ENCODE measurements around the gene OLR1. TPM values are rescaled to one million over a fixed set of nuclear protein-coding genes. Genes with fewer than 3 reads are reported as not detected.
A peak's percentile ranks its signal among the peaks of the same experiment; 100 is the strongest.
"Not testable (repeated sequence)": the region's sequence is repeated elsewhere in the genome, so short reads cannot be mapped to it uniquely, and the experiment has no call there.

Gene OLR1
- total RNA-seq, 1 experiment from 2014 or later: 0.74 TPM

DNA sequence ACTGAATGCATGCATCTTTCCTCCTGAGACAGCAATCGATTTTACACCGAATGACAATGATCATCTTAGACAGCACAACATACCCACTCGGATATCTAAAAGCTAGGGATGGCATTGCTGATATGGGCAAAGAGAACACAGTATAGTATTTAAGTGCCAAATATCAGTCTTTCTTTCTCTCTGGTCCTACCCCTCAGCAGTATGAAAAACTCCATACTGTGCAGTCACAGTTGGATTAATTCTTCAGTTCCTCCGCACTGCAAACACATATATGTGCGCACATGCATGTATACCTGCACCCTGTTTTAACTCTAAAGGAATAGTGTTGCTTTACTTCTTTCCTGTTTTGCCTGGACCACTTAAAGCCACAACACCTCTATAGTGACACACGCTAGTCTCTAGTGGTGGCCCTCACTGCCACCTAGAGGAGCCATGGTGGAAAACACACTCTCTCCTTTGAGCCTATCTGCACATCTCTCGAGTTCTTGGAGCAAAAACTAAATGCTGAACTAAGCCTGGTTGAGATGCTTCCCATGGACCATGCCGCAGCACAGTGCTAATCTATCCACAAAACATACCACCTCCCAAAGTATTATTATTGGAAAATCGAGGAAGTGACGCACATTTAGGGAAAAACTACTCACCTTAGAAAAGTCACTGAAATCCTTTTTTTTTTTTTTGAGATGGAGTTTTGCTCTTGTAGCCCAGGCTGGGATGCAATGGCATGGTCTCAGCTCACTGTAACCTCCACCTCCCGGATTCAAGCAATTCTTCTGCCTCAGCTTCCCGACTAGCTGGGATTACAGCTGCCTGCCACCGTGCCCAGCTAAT lies 18.8 kb upstream of the OLR1 start:
- H3K4me1 ChIP-seq (ENCODE audit: control insufficient read depth, insufficient read depth, low read length): peaks cover 12% of the 10 kb centered on the region
- CTCF ChIA-PET: interaction anchor here (0.9 kb wide), 1 partner anchor 181 kb away, joined by 3 read pairs; no protein-coding TSS in a partner anchor
- in situ Hi-C loops (cut with HindIII; ENCODE audit: low pct_unique_long_range_greater_than_20kb, low sequenced_read_pairs) (no loop called here), intact Hi-C loops (cut with micrococcal nuclease; ENCODE audit: unreplicated experiment) (loop anchor here (1.0 kb wide), 1 partner anchor 37 kb away; no protein-coding TSS in a partner anchor)
- TF ChIP-seq, protein P1, sequence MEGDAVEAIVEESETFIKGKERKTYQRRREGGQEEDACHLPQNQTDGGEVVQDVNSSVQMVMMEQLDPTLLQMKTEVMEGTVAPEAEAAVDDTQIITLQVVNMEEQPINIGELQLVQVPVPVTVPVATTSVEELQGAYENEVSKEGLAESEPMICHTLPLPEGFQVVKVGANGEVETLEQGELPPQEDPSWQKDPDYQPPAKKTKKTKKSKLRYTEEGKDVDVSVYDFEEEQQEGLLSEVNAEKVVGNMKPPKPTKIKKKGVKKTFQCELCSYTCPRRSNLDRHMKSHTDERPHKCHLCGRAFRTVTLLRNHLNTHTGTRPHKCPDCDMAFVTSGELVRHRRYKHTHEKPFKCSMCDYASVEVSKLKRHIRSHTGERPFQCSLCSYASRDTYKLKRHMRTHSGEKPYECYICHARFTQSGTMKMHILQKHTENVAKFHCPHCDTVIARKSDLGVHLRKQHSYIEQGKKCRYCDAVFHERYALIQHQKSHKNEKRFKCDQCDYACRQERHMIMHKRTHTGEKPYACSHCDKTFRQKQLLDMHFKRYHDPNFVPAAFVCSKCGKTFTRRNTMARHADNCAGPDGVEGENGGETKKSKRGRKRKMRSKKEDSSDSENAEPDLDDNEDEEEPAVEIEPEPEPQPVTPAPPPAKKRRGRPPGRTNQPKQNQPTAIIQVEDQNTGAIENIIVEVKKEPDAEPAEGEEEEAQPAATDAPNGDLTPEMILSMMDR (IDR thresholded peaks at IDR 0.05): peak; percentile 82
- TF ChIP-seq TCF7L2 (IDR thresholded peaks at IDR 0.05; ENCODE audit: low read depth, low read length): no peak
- POLR2A ChIA-PET: no interaction called here
- H3K4me3 ChIP-seq (ENCODE audit: low read depth in 2 of 2, low read length in 2 of 2): no peak overlapping the region
- H3K27ac ChIP-seq (ENCODE audit: low read length): peak overlapping the region; percentile 57; the same call in 1 of the 2 replicates
- ATAC-seq (peak; percentile 96), DNase-seq (ENCODE audit: low read depth, low spot score) (peak; percentile 41)
- BruUV-seq (replicated peaks): no TSS peak
- H3K36me3 ChIP-seq (ENCODE audit: control insufficient read depth, insufficient read depth, low read length): no peaks in the 10 kb centered on the region
- no peaks in the 10 kb centered on the region for H3K9me3 ChIP-seq (ENCODE audit: control insufficient read depth, insufficient read depth, low read depth, low read length)
- no peaks in the 10 kb centered on the region for H3K27me3 ChIP-seq (ENCODE audit: control insufficient read depth, insufficient read depth, low read length)

DNA sequence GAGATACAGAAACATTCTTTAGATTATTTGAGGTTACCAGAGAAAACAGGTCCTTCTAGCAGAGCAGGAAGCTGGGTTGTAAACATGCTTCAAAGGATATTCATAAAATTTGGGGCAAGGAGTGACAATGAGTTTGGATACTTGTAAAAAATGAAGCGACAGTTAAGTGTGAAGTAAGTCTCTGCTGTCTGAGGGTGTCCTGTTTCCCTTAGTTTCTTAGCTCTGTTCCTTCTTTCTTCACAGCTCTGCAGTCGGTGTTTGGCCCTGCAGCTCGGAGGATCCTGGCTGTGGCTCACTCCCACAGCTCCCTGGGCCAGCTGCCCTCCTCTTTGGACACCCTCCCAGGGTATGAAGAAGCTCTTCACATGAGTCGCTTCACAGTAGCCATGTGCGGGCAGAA lies 17.7 kb upstream of the OLR1 start:
- TF ChIP-seq, protein P1 (IDR thresholded peaks at IDR 0.05): no peak
- TF ChIP-seq POLR2AphosphoS5 (IDR thresholded peaks at IDR 0.05; ENCODE audit: low read depth, low read length): no peak
- TF ChIP-seq SIN3A (IDR thresholded peaks at IDR 0.05; ENCODE audit: borderline replicate concordance, insufficient read depth, low read depth, low read length): no peak
- TF ChIP-seq, protein P2, sequence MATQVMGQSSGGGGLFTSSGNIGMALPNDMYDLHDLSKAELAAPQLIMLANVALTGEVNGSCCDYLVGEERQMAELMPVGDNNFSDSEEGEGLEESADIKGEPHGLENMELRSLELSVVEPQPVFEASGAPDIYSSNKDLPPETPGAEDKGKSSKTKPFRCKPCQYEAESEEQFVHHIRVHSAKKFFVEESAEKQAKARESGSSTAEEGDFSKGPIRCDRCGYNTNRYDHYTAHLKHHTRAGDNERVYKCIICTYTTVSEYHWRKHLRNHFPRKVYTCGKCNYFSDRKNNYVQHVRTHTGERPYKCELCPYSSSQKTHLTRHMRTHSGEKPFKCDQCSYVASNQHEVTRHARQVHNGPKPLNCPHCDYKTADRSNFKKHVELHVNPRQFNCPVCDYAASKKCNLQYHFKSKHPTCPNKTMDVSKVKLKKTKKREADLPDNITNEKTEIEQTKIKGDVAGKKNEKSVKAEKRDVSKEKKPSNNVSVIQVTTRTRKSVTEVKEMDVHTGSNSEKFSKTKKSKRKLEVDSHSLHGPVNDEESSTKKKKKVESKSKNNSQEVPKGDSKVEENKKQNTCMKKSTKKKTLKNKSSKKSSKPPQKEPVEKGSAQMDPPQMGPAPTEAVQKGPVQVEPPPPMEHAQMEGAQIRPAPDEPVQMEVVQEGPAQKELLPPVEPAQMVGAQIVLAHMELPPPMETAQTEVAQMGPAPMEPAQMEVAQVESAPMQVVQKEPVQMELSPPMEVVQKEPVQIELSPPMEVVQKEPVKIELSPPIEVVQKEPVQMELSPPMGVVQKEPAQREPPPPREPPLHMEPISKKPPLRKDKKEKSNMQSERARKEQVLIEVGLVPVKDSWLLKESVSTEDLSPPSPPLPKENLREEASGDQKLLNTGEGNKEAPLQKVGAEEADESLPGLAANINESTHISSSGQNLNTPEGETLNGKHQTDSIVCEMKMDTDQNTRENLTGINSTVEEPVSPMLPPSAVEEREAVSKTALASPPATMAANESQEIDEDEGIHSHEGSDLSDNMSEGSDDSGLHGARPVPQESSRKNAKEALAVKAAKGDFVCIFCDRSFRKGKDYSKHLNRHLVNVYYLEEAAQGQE (IDR thresholded peaks at IDR 0.05; ENCODE audit: insufficient read depth in 1 of 2, low read depth in 2 of 2, low read length in 1 of 2): no peak
- no peak for TF ChIP-seq TCF7L2 (IDR thresholded peaks at IDR 0.05; ENCODE audit: low read depth, low read length)
- intact Hi-C loops (cut with micrococcal nuclease; ENCODE audit: unreplicated experiment): loop anchor here (1.0 kb wide), 1 partner anchor 36 kb away; no protein-coding TSS in a partner anchor
- ChIA-PET CTCF (interaction anchor here (0.7 to 1.1 kb wide), 3 partner anchors 35 to 180 kb away, joined by 3 to 13 read pairs (median 4); no protein-coding TSS in a partner anchor), POLR2A (interaction anchor here (0.6 to 0.7 kb wide), 2 partner anchors 87 to 319 kb away, joined by 8 to 11 read pairs; no protein-coding TSS in a partner anchor)
- Histone ChIP-seq H3K4me1 (ENCODE audit: control insufficient read depth, insufficient read depth, low read length) (peaks cover 12% of the 10 kb centered on the region), H3K36me3 (ENCODE audit: control insufficient read depth, insufficient read depth, low read length) (no peaks in the 10 kb centered on the region), H3K27me3 (ENCODE audit: control insufficient read depth, insufficient read depth, low read length) (no peaks in the 10 kb centered on the region), H3K27ac (ENCODE audit: low read length) (no peak overlapping the region), H3K4me3 (ENCODE audit: low read depth in 2 of 2, low read length in 2 of 2) (no peak overlapping the region), H3K9me3 (ENCODE audit: control insufficient read depth, insufficient read depth, low read depth, low read length) (no peaks in the 10 kb centered on the region)
- no TSS peak for BruUV-seq (replicated peaks)
- in situ Hi-C loops (cut with HindIII; ENCODE audit: low pct_unique_long_range_greater_than_20kb, low sequenced_read_pairs): no loop called here
- ATAC-seq (no peak), DNase-seq (ENCODE audit: low read depth, low spot score) (no peak)

DNA sequence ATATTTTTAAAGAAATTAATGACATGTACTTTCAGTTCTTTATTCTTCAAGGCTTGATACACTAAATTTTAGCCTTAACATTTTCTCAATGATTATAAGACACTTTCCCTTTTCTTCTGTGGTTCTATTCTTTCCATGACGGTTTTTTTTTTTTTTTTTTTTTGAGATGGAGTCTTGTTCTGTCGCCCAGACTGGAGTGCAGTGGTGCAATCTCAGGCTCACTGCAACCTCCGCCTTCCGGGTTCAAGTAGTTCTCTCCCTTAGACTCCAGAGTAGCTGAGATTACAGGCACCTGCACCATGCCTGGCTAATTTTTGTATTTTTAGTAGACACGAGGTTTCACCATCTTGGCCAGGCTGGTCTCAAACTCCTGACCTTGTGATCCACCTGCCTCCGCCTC lies 15.0 kb upstream of the OLR1 start:
- intact Hi-C loops (cut with micrococcal nuclease; ENCODE audit: unreplicated experiment); H3K4me3 ChIP-seq (ENCODE audit: low read depth in 2 of 2, low read length in 2 of 2); BruUV-seq (replicated peaks); in situ Hi-C loops (cut with HindIII; ENCODE audit: low pct_unique_long_range_greater_than_20kb, low sequenced_read_pairs); H3K27me3 ChIP-seq (ENCODE audit: control insufficient read depth, insufficient read depth, low read length); ATAC-seq; POLR2A ChIA-PET; H3K36me3 ChIP-seq (ENCODE audit: control insufficient read depth, insufficient read depth, low read length); H3K27ac ChIP-seq (ENCODE audit: low read length); H3K9me3 ChIP-seq (ENCODE audit: control insufficient read depth, insufficient read depth, low read depth, low read length); DNase-seq (ENCODE audit: low read depth, low spot score); CTCF ChIA-PET: not testable (repeated sequence)
- peaks cover 11% of the 10 kb centered on the region for H3K4me1 ChIP-seq (ENCODE audit: control insufficient read depth, insufficient read depth, low read length)

Data from Panc1 (cell line).